MV-4-11 (cell line): ENCODE data around the gene ZC3HAV1.
"Not testable (repeated sequence)": the region's sequence is repeated elsewhere in the genome, so short reads cannot be mapped to it uniquely, and the experiment has no call there.

Experiments
- DNase-seq: peaks from one replicate; lab custom pipeline; 2025; lab: John Stamatoyannopoulos, UW

The ZC3HAV1 gene

DNA sequence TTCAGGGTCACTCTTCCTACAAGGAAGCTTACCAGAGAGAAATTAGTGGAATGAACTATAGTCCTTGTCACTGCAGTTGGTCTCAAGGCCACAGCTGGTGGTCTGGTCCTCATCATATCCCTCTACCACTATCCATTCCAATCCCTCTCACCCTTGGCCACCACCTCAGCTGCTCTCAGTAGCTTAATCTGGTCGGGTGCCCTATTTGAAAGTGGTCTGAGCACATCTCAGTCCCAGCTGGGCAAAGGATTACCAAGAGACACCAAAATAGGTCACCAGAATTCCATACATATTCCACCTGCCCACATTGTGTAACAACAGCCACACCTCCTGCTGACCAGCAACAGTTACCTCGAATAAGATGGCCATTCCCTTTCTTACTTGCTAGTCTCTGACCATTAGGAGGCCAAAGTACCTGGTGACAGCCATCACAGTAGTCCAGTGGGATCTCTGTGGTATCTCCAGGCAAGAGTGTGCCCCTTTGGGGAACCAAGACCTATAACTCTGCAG, 3.3 kb upstream of the ZC3HAV1 start:
- no peak for DNase-seq

DNA sequence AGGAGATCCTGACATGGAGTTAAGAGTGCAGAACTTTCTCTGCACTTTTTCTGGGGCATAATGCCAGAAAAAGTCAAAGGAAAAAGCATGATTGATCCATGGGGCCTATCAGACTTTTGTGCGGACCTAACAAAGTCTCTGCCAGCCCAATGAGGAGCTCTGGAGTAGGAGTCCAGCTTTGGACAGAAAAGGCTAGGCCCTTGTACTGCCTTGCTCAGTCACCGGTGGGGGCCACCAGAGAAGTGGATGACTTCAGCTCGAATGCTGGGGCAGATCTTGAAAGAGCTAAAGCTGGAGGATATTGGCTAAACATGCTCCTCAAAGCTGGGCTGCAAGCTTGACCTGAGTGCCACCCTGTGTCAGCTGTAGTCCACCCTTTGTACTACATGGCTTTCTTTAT, 2.8 kb upstream of the ZC3HAV1 start:
- DNase-seq: no peak

DNA sequence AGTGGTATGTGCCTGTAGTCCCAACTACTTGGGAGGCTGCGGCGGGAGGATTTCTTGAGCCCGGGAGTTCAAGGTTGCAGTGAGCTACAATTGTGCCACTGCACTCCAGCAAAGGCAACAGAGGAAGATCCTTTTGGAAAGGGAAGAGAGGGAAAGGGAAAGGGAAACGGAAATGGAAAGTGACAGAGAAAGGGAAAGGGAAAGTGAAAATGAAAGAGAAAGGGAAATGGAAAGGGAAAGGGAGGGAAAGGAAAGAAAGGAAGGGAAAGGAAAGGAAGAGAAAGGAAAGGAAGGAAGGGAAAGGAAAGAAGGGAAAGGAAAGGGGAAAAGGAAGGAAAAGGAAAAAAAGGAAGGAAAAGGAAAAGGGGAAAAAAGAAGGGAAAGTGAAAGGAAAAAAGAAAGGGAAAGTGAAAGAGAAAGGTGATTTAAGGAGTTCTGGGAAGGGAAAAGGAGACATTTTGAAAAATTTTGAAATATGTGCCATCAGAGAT, 2.3 kb upstream of the ZC3HAV1 start:
- DNase-seq: no peak

DNA sequence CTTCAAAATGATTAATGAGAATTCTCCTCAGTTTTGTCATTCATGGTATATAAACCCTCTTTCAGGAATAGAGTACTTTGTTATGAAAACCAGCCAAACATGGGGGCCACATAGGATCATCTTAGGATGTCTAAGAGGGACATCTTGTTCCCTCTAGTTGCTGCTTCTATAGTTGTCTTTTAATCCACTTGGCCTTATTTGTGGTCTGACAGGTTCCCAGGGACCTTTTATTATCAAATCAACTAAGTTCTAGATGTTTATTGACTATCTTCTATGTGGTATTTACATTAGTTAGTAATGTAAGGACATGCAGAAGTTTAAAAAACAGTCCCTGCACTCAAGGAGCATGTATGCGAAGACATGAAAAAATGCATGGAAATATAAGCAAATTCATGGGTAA, 1.6 kb upstream of the ZC3HAV1 start:
- DNase-seq: no peak

DNA sequence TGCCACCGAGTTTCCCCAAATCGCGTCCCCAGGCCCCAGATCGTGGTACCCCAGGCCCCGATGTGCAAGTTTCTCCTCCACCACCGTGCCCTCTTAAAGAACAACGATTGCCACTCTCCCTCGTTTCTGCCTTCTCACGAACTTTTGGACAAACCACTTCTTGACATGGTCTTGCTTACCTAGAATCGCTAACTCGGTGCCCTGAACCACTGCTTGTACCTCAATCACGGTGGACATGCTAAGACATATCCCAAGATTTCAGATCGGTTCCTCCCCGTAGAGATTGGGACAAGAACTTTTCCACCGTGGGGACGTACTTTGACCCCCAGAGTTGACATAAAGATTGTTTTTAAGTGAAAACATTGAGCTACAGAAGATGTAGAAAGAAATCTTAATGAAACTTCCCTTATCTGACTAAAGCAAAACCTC, 477 bp upstream of the ZC3HAV1 start:
- no peak for DNase-seq

DNA sequence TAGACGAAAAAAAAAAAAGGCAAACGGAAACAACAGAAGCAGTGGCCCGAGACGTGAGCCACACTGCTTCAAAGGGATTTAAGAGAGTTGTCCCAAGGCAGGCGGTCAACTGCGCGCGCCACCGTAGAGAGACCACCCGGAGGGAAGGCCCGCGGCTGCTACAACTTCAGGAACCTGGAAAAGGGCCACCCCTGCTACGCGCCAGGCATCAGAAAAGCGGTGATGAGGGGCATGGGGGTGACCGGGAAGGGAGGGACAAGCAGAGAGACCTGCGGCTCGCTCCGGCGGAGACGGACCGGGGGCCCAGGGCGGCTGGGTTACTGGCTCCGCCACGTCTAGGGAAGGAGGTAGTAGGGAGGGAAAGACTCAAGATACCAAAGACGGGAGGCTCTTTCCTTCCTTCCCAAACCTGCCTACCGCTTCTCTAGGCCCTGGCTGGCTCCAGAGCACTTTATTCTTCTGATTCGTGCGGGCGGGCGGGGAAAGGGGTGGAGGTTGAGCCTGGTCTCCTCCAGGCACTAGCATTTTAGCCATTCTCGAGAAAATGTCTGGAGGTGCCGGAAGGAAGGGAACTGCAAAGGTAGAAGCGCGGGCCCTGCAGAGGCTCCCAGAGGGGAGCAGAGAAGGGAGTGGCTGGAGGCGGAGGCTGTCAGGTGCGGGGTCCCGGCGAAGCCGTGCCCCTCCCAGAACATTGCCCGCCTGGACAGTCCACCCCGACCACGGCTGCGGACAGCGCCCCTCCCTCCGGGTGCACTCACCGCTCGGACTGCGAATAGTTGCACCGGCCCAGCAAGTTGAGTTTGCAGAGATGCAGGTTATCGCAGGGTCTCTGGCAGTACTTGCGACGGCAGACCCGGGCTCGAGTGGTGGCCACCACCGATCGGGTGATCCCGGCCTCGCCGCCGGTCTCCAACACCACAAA, 993 bp downstream of the ZC3HAV1 start:
- no peak for DNase-seq

DNA sequence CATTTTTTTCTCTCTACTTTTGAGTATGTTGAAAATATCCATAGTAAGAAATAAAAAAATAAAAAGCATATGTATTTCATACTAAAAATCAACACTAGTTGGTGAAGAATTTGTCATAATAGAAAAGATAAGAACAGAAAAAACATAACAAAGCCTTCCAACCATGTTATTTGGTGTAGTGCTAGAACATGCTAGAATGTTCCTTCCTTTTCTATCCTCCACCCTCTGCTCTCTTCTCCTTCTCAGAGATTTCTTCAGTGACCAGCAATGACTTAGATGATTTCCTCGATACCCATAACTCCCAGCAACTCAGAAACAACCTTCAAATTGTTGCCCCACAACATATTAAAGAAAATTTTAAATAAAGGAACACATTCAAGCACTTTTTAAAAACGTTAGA, 2.6 kb downstream of the ZC3HAV1 start:
- peak; percentile 37 for DNase-seq

DNA sequence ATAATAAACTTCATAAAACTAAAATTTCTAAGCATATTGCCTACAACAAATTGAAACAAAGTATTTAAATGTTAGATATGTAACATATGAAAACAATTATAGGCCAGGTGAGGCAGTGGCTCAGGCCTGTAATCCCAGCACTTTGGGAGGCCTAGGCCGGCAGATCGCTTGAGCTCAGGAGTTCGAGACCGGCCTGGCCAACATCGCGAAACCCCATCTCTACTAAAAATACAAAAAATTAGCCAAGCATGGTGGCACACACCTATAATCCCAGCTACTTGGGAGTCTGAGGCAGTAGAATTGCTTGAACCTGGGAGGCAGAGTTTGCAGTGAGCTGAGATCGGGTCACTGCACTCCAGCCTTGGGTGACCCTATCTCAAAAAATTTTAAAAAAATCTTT, 3.3 kb downstream of the ZC3HAV1 start:
- DNase-seq: not testable (repeated sequence)

DNA sequence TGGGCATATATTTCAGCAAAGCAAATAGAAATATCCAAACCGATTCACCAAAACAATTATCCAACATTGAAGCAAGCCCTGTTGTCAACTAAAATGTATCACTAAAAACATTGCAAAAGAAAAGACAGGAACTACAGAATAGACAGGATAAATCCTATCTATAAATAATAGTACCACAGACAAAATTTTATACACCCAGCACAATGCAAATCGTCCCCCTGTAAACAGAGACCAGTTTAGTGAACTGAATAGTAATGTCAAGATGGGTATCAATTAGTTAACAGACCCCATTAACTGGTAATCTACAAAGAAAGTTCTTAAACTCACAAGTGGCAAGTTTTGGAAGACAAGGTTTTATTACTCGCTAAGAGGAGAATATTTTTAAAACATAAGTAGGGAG, 4.0 kb downstream of the ZC3HAV1 start:
- DNase-seq: no peak

DNA sequence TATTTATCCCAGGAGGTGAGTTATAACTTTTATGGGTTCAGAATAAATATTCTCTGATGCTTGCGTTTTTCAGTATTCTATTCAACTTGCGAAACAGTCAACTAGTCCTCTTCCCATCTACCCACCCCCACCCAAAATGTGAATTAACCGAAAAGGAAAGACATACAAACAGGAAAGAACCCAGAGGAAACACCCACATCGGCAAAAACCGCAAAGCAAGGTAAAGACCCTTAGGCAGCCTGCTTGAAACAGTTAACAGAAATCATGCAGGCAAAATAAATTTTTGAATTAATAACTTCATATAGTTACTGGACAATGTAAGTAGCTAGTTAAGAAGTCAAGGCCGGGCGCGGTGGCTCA, 5.4 kb downstream of the ZC3HAV1 start:
- DNase-seq: peak; percentile 50

DNA sequence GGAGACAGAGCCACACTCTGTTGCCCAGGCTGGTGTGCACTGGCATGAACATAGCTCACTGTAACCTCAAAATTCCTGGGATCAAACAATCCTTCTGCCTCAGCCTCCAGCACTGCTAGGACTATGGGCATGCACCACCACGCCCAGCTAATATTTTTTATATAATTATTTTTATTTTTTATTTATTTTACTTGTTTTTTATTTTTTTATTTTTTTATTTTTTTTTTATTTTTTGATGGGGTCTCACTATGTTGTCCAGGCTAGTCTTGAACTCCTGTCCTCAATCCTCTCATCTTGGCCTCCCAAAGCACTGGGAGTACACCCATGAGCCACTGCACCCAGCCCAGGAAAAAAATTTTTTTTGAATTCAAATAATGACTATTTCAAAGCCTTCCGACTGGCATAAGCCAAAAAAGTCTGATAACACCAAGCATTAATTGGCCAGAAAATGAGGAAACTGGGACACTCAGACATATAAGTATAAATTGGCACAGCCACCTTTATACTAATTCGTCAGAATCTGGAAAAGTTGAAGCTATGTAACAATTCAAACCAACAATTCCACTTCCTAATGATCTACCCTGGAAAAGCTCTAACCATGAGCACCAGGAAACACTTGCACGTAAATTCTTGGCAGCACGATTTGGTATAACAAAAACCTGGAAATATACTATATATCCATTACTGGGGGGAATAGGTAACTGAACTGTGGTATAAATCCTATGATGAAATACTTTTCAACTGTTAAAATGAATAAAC, 6.3 kb downstream of the ZC3HAV1 start:
- DNase-seq: no peak

DNA sequence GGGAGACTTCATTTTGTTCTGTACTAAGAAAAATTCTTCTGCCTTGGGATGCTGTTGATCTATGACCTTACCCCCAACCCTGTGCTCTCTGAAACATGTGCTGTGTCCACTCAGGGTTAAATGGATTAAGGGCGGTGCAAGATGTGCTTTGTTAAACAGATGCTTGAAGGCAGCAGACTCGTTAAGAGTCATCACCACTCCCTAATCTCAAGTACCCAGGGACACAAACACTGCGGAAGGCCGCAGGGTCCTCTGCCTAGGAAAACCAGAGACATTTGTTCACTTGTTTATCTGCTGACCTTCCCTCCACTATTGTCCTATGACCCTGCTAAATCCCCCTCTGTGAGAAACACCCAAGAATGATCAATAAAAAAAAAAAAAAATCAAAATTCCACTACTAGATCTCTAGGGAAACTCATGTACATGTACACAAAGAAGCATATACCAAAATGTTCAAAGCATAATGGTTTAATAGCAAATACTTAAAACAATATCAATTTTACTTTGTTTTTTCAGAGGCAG, 7.8 kb downstream of the ZC3HAV1 start:
- not testable (repeated sequence) for DNase-seq

DNA sequence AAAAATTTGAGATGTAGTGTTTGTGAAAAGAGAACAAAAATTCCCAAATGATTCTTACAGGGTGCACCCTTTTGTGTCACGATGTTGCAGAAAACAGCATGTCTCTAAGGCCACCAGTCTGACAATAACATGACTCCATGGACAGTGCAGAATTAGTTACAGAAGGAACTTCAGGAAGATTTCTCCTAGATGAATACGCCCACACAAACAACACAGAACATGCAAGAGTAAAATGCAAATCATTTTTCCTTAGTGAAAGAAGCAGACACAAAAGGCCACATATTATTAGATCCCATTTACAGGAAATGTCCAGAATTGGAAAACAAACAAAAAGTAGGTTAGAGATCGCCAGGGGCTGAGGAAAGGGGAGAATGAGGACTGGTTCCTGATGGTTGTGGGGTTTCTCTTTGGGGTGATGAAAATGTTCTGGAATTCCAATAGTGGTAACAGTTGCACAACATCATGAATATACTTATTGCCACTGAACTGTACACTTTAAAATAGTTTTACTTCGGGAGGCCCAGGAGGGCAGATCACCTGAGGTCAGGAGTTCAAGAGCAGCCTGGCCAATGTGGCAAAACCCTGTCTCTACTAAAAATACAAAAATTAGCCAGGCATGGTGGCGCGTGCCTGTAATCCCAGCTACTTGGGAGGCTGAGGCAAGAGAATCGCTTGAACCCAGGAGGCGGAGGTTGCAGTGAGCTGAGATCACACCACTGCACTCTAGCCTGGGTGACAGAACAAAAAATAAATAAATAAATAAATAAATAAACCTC, 10.2 kb downstream of the ZC3HAV1 start:
- DNase-seq: no peak

DNA sequence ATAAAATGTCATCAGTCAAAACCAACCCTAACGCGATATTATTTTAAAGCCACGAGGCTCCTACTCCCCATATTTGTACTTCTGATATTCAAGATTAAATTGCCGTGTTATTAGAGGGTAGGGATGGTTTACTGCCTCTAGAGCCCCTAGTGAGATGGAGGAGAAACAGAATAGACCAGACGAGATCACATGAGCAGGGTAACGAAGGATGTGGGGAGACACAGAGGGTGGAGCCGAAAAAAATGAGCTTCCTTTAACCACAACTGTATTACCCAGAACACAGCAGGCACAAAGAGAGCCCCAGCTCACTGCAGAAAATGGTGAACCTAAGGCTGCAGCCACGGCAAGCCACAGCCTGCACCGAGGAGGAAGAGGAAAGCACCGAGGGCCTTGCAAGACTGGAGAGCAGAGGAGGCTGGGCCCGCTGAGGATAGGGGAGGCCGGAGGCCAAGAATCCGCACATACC, 14.3 kb downstream of the ZC3HAV1 start:
- DNase-seq: peak; percentile 87

DNA sequence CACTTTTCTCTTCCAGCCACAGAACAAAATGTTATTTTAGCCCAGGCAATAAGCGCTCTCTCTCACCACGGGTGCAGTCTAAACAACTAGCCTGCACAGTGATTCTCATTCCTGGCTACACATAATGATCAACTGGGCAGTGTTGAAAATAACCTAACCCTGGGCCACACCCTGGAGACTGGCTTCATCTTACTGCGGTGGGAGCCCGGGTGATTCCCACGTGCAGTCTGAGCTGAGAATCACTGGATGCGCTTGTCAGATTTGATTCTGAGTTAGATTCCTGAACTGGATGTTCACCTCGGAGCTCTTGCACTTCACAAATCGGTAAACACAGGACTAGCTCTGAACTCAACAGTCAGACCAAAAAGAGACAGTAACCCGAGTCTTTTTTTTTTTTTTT, 14.9 kb downstream of the ZC3HAV1 start:
- DNase-seq: no peak

DNA sequence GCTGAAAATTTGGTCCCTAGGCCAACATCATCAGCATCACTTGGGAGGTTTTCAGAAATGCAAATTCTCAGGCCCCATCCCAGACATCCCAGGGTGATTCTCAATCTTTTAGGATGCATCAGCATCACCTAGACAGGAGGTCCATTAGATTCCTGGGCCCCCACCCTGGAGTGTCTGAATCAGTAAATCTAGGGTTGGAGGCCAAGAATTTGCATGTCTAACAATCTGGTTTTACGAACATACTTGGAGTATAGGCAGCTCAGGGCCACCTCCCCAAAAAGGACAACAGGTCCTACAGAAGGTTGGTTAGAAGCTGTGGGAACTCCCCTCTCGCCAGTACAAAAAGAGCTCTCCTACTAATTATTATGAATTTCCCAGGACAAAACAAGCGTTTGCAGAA, 15.5 kb downstream of the ZC3HAV1 start:
- no peak for DNase-seq

DNA sequence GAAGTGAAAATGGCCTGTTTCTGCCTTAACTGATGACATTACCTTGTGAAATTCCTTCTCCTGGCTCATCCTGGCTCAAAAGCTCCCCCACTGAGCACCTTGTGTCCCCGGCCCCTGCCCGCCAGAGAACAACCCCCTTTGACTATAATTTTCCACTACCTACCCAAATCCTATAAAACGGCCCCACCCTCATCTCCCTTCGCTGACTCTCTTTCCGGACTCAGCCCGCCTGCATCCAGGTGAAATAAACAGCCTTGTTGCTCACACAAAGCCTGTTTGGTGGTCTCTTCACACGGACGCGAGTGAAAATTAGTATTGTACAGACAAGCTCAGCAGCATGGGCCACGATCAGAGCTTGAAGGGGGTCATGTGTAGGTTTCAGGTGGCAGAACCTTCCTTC, 16.0 kb downstream of the ZC3HAV1 start:
- not testable (repeated sequence) for DNase-seq

DNA sequence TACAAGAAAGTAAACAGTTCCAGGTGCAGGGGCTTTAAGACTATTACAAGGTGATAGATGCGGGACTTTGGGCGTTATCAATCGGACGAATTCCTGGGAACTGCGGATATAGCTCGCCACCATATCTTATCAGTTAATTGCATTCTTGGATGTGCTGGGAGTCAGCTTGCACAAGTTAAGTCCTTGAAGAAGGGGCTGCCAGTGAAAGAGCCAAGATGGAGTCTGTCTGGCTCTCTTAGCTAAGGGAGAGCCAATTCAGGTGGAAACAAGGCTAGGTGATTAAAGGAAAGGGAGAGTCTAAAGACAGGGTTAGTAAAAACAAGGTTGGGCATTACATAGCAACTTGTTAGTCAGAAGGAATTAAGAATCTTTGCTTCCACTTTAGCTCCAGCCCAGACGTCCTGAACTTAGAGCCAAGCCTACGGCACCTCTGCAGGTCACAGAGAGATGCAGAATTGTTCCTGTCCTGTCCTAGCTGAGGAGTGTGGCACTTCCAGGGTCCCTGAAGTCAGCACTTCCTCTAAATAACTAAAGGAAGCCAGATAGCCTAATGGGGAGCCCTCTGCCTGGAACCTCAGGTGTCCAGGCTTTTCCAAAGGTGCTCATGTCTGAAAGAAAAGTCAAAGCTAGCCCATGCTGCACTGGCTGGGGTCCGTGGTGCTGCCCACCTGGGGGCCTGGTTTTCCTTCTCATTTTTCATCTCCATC, 17.3 kb downstream of the ZC3HAV1 start:
- DNase-seq: no peak

DNA sequence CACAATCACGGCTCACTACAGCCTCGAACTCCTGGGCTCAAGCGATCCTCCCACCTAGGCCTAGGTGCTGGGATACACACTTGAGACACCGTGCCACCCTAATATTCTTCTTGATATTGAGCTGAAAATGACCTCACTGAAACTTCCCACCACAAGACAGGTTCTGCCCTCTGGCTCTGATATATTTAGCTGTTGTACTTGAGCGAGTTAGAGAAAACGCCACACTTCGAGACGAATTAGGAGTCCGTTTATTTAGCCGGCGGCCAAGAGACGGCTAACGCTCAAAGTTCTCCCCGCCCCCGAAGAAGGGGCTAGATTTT, 17.9 kb downstream of the ZC3HAV1 start:
- no peak for DNase-seq

DNA sequence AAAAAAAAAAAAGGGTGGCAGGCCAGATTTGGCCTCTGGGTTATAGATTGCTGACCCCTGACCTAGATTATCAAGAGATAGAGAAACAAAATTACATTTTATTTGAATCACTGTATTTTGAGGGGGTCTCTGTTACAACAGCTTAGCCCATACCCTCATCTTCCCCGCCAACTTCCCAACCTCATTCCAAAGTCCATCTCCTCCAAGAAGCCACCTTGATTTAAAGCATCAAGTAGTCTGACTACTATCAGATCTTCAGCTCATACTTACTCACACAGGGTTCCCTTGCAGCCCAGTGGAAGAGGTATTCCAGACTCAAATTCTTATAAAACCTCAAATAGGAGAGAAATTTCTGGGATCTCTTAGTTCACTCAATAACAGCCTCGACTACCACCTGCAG, 20.4 kb downstream of the ZC3HAV1 start:
- no peak for DNase-seq

DNA sequence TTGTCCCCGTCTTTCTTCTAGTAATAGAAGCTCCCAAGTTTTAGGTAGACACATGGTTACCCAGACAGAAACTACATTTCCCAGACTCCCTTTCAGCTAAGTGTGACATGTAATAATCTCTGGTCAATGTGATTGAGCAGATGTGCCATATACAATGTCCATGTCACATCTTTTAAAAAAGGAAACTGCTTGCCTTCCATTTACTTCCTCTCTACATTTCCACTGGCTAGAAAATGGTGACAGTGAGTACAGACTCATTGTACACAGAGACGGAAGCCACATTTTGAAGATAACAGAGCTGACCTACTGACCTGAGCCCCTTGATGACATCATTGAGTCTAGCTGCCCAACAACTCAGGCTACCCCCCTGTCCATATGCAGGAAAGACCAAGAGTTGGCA, 21.3 kb downstream of the ZC3HAV1 start:
- DNase-seq: no peak
